Nephron (organoid): ENCODE data around the gene CDKL4.

Source experiments
- H3K27ac Mint-ChIP-seq, 3 experiments: 2 replicates each; pipeline ENCODE4 v1.8.0; 2020; ENCODE audit warnings: mixed read lengths in 3 of 3, mild to moderate bottlenecking in 2 of 3, moderate library complexity in 1 of 3
- H3K27me3 Mint-ChIP-seq: 2 replicates; pipeline ENCODE4 v1.8.0; 2021; ENCODE audit warnings: low read depth, mild to moderate bottlenecking, moderate library complexity, mixed read lengths
- H3K36me3 Mint-ChIP-seq: 2 replicates; pipeline ENCODE4 v1.8.0; 2020; ENCODE audit warnings: low read depth, mixed read lengths
- H3K4me1 Mint-ChIP-seq: 2 replicates; pipeline ENCODE4 v1.8.0; 2020; ENCODE audit warnings: mixed read lengths
- H3K4me3 Mint-ChIP-seq, 3 experiments: 2 replicates each; pipeline ENCODE4 v1.8.0; 2020; ENCODE audit warnings: mild to moderate bottlenecking in 3 of 3, mixed read lengths in 3 of 3, moderate library complexity in 2 of 3
- H3K9me3 Mint-ChIP-seq: 2 replicates; pipeline ENCODE4 v1.8.0; 2020; ENCODE audit warnings: mixed read lengths
- CTCF ChIP-seq, 3 experiments: fragments of 200-600 bp; sonication (generic); IDR thresholded peaks; one replicate each; pipeline ENCODE4 v1.5.0; 2021; ENCODE audit warnings: antibody characterized with exemption in 3 of 3; ENCODE audit not compliant: unreplicated experiment in 3 of 3

The CDKL4 gene

GRCh38 chr2:39243469-39244123 is at the start of gene CDKL4:
Gene CDKL4, minus strand, starts transcription at chr2:39243970.
- TF ChIP-seq CTCF (IDR thresholded peaks at IDR 0.05; ENCODE audit: unreplicated experiment in 3 of 3), result no peak
- Mint-ChIP-seq H3K36me3 (peaks cover 18% of the 10 kb centered on the region), H3K27me3 (peaks cover 4% of the 10 kb centered on the region), H3K4me3 (no peak within 1 kb of the TSS), H3K27ac (no peak within 1 kb of the TSS), H3K9me3 (no peaks in the 10 kb centered on the region), H3K4me1 (no peaks in the 10 kb centered on the region)

- H3K9me3 Mint-ChIP-seq, result no peaks in the 10 kb centered on the region
- no peaks in the 10 kb centered on the region for H3K4me1 Mint-ChIP-seq
- H3K4me3 Mint-ChIP-seq, result no peak overlapping the region
- peaks cover 42% of the 10 kb centered on the region for H3K36me3 Mint-ChIP-seq
- H3K27ac Mint-ChIP-seq, result no peak overlapping the region
- no peaks in the 10 kb centered on the region for H3K27me3 Mint-ChIP-seq
- no peak for TF ChIP-seq CTCF (IDR thresholded peaks at IDR 0.05; ENCODE audit: unreplicated experiment in 3 of 3)
These were observed 46.7 kb upstream of the CDKL4 start for GRCh38 chr2:39290433-39290832.

- H3K4me3 Mint-ChIP-seq, result no peak overlapping the region
- H3K9me3 Mint-ChIP-seq, result no peaks in the 10 kb centered on the region
- no peaks in the 10 kb centered on the region for H3K27me3 Mint-ChIP-seq
- no peak for TF ChIP-seq CTCF (IDR thresholded peaks at IDR 0.05; ENCODE audit: unreplicated experiment in 3 of 3)
- H3K36me3 Mint-ChIP-seq, result peaks cover 42% of the 10 kb centered on the region
- H3K27ac Mint-ChIP-seq, result no peak overlapping the region
- no peaks in the 10 kb centered on the region for H3K4me1 Mint-ChIP-seq
These were observed 45.8 kb upstream of the CDKL4 start for GRCh38 chr2:39289609-39290008.

GRCh38 chr2:39283561-39283960 is 39.8 kb upstream of the CDKL4 start:
- Mint-ChIP-seq H3K4me3 (no peak overlapping the region), H3K36me3 (peaks cover 37% of the 10 kb centered on the region), H3K9me3 (no peaks in the 10 kb centered on the region), H3K4me1 (no peaks in the 10 kb centered on the region), H3K27me3 (no peaks in the 10 kb centered on the region), H3K27ac (no peak overlapping the region)
- TF ChIP-seq CTCF (IDR thresholded peaks at IDR 0.05; ENCODE audit: unreplicated experiment in 3 of 3), result no peak

GRCh38 chr2:39281391-39281790 is 37.6 kb upstream of the CDKL4 start:
- Mint-ChIP-seq H3K27me3 (no peaks in the 10 kb centered on the region), H3K4me1 (no peaks in the 10 kb centered on the region), H3K4me3 (no peak overlapping the region), H3K27ac (no peak overlapping the region), H3K9me3 (no peaks in the 10 kb centered on the region), H3K36me3 (peaks cover 38% of the 10 kb centered on the region)
- TF ChIP-seq CTCF (IDR thresholded peaks at IDR 0.05; ENCODE audit: unreplicated experiment in 3 of 3), result no peak

- H3K36me3 Mint-ChIP-seq, result peaks cover 60% of the 10 kb centered on the region
- H3K27me3 Mint-ChIP-seq, result no peaks in the 10 kb centered on the region
- no peaks in the 10 kb centered on the region for H3K9me3 Mint-ChIP-seq
- no peaks in the 10 kb centered on the region for H3K4me1 Mint-ChIP-seq
- no peak overlapping the region for H3K27ac Mint-ChIP-seq
- no peak for TF ChIP-seq CTCF (IDR thresholded peaks at IDR 0.05; ENCODE audit: unreplicated experiment in 3 of 3)
- H3K4me3 Mint-ChIP-seq, result no peak overlapping the region
These were observed 31.2 kb upstream of the CDKL4 start for GRCh38 chr2:39275016-39275415.
